Chondrocyte (in vitro differentiated cells): ENCODE measurements around the gene CUEDC1. TPM values are rescaled to one million over a fixed set of nuclear protein-coding genes. Genes with fewer than 3 reads are reported as not detected.
"Not testable (repeated sequence)": the region's sequence is repeated elsewhere in the genome, so short reads cannot be mapped to it uniquely, and the experiment has no call there.

Experiments
- DNase-seq: peaks from one replicate; pipeline ENCODE4 v3.0.0; 2021; ENCODE audit warnings: mixed read lengths, low spot score
- H3K27ac Mint-ChIP-seq: one replicate; pipeline ENCODE4 v1.8.0; 2021; ENCODE audit warnings: mild to moderate bottlenecking, moderate library complexity, mixed read lengths; ENCODE audit not compliant: unreplicated experiment
- H3K27me3 Mint-ChIP-seq: 2 replicates; pipeline ENCODE4 v1.8.0; 2021; ENCODE audit warnings: low read depth, mixed read lengths
- H3K36me3 Mint-ChIP-seq: 2 replicates; pipeline ENCODE4 v1.8.0; 2021; ENCODE audit warnings: low read depth, mixed read lengths
- H3K4me1 Mint-ChIP-seq: 2 replicates; pipeline ENCODE4 v1.8.0; 2021; ENCODE audit warnings: low read depth, mild to moderate bottlenecking, mixed read lengths
- H3K4me3 Mint-ChIP-seq: one replicate; pipeline ENCODE4 v1.8.0; 2021; ENCODE audit warnings: mild to moderate bottlenecking, moderate library complexity, mixed read lengths; ENCODE audit not compliant: unreplicated experiment
- H3K9me3 Mint-ChIP-seq: 2 replicates; pipeline ENCODE4 v1.8.0; 2021; ENCODE audit warnings: low read depth, mixed read lengths
- total RNA-seq: library from RNA; stranded (reverse); gene quantifications from 3 replicates; pipeline ENCODE4 v1.2.1, GENCODE V29; 2021
- TF ChIP-seq, protein P1 (sequence below): fragments of 200-600 bp; sonication (generic); IDR thresholded peaks from 2 replicates; pipeline ENCODE4 v1.5.0; 2021; ENCODE audit warnings: antibody characterized with exemption, mild to moderate bottlenecking, moderate library complexity

CUEDC1 gene
- total RNA-seq, 1 donor from 2014 or later: 41.9 TPM

DNA sequence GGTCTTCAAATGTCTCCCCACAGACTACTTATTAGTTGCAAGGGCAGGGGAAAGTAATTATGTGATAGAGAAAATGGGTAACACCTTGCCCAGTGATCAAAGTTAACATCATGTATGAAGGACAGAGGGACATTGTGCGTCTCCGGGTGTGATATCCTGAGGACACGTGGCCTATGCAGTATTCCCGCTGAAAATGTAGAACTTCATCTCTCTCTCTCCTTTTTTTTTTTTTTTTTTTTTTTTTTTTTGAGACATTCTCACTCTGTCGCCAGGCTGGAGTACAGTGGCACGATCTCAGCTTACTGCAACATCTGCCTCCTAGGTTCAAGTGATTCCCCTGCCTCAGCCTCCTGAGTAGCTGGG lies 7.9 kb upstream of the CUEDC1 start:
- H3K27me3 Mint-ChIP-seq: no peaks in the 10 kb centered on the region
- DNase-seq: no peak
- no peaks in the 10 kb centered on the region for H3K36me3 Mint-ChIP-seq
- H3K27ac Mint-ChIP-seq: no peak overlapping the region
- H3K4me3 Mint-ChIP-seq: no peak overlapping the region
- no peaks in the 10 kb centered on the region for H3K4me1 Mint-ChIP-seq
- TF ChIP-seq, protein P1, sequence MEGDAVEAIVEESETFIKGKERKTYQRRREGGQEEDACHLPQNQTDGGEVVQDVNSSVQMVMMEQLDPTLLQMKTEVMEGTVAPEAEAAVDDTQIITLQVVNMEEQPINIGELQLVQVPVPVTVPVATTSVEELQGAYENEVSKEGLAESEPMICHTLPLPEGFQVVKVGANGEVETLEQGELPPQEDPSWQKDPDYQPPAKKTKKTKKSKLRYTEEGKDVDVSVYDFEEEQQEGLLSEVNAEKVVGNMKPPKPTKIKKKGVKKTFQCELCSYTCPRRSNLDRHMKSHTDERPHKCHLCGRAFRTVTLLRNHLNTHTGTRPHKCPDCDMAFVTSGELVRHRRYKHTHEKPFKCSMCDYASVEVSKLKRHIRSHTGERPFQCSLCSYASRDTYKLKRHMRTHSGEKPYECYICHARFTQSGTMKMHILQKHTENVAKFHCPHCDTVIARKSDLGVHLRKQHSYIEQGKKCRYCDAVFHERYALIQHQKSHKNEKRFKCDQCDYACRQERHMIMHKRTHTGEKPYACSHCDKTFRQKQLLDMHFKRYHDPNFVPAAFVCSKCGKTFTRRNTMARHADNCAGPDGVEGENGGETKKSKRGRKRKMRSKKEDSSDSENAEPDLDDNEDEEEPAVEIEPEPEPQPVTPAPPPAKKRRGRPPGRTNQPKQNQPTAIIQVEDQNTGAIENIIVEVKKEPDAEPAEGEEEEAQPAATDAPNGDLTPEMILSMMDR: no peak
- H3K9me3 Mint-ChIP-seq: no peaks in the 10 kb centered on the region

DNA sequence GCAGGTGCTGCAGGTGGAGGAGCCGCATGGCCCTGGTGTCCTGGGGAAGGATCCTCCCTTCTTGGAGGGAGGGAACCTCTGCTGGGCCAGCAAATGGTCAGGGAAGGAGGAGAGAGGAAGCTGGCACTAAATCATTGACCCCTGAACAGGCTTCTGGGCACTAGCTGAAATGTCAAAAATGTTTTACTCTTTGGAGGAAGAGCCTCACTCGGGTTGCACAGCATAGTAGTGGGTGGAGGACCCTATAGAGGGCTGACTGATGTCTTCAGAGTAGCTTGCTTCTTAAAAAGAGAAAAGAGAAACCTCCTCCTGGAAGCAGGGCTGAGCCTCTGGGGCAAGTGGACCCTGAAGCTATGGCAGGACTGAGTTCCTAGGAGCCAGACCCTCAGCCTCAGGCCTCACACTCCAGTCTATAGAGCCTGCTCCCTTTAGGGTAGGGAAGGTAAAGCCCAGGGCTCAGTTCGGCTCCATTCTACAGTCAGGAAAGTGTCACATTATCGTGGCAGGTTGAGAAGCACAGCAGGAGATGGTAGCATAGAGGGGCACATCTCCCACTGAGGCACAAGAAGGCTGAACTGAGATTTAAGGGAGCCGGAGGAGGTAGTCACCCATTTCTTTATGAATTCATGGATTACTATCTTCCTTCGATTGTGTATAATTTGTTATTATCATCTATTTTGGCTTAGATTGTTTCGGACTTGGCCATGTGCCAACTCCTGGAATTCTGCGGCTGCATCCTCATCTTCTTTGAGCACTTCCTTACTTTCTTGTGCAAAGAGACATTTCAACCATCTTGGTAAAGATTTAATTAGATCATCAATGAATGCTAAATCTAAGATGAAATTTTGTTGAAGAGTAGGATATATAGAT lies 7.3 kb upstream of the CUEDC1 start:
- H3K4me3 Mint-ChIP-seq: no peak overlapping the region
- no peak overlapping the region for H3K27ac Mint-ChIP-seq
- no peaks in the 10 kb centered on the region for H3K4me1 Mint-ChIP-seq
- H3K36me3 Mint-ChIP-seq: no peaks in the 10 kb centered on the region
- H3K9me3 Mint-ChIP-seq: no peaks in the 10 kb centered on the region
- H3K27me3 Mint-ChIP-seq: no peaks in the 10 kb centered on the region
- TF ChIP-seq, protein P1: no peak
- DNase-seq: no peak

DNA sequence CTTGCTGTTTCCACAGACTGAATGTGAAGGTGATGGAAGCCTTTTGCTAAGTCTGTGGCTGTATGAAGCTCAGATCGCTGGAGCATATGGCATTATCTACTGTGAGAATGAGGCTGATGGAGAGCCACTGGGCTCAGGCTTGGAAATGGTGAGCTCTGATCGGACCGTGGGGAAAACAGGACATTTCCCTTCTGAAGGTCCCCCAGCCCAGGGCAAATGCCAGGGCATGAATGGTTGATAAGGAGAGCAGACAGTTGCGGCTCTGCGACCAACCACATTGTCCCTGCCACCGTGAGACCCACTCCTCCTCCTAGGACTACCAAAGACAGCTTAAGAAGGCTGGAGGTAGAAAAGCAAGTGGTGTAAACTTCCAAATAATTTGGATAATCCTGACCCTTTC lies 4.7 kb upstream of the CUEDC1 start:
- H3K9me3 Mint-ChIP-seq: no peaks in the 10 kb centered on the region
- no peaks in the 10 kb centered on the region for H3K36me3 Mint-ChIP-seq
- TF ChIP-seq, protein P1: no peak
- no peaks in the 10 kb centered on the region for H3K27me3 Mint-ChIP-seq
- no peak overlapping the region for H3K4me3 Mint-ChIP-seq
- H3K27ac Mint-ChIP-seq: no peak overlapping the region
- H3K4me1 Mint-ChIP-seq: peaks cover 6% of the 10 kb centered on the region
- DNase-seq: no peak

DNA sequence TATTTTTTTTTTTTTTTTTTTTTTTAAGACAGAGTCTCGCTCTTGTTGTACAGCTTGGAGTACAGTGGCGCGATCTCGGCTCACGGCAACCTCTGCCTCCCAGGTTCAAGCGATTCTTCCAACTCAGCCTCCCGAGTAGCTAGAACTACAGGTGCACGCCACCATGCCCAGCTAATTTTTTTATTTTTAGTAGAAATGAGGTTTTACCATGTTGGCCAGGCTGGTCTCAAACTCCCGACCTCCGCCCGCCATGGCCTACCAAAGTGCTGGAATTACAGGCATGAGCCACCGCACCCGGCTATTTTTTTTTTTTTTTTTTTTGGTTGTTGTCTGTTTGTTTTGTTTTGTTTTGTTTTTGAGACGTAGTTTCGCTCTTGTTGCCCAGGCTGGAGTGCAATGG lies 3.2 kb upstream of the CUEDC1 start:
- not testable (repeated sequence) for H3K9me3 Mint-ChIP-seq, DNase-seq, H3K36me3 Mint-ChIP-seq, H3K27ac Mint-ChIP-seq, H3K4me3 Mint-ChIP-seq, H3K27me3 Mint-ChIP-seq
- peaks cover 16% of the 10 kb centered on the region for H3K4me1 Mint-ChIP-seq

DNA sequence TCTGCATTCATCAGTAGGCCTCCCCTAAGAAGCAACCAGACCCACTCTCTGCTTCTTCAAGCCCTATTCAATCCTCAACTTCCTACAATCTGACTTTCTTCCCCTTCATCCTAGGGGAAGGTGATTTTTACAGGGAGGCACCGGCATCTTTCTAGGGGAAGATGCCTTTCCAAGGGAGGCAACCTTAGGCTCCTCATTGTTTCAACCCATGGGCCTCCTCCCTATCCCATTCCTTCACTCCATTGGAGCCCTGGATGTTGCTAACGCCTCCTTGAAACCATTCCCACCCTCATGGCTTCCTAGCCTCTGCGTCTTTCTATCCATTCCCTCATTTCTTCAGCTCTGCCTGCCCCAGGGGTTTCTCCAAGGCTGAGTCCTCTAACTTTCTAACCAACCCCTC lies 2.7 kb upstream of the CUEDC1 start:
- H3K27ac Mint-ChIP-seq: no peak overlapping the region
- H3K4me3 Mint-ChIP-seq: no peak overlapping the region
- no peaks in the 10 kb centered on the region for H3K36me3 Mint-ChIP-seq
- no peaks in the 10 kb centered on the region for H3K9me3 Mint-ChIP-seq
- TF ChIP-seq, protein P1: no peak
- peaks cover 21% of the 10 kb centered on the region for H3K4me1 Mint-ChIP-seq
- no peaks in the 10 kb centered on the region for H3K27me3 Mint-ChIP-seq
- no peak for DNase-seq
